ENCODE measurements around the gene HELZ.

DNA sequence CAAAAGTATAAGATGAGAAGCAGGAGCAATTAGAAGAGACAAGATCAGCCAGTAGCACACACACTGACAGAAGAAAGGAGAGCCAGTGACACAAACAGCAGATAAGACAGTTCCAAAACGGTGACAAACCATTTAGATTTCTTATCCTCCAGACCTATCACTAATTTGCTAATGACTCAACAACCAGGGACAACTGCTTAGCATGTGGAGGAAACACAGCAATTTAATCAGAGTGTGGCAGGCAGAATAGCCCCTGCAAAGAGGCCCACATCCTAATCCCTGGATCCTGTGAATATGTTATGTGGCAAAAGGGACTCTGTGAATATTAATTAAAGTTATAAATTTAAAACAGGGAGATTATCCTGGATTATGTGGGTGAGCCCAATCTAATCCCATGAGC, 119.6 kb downstream of the HELZ start:
- TF ChIP-seq, protein P1, sequence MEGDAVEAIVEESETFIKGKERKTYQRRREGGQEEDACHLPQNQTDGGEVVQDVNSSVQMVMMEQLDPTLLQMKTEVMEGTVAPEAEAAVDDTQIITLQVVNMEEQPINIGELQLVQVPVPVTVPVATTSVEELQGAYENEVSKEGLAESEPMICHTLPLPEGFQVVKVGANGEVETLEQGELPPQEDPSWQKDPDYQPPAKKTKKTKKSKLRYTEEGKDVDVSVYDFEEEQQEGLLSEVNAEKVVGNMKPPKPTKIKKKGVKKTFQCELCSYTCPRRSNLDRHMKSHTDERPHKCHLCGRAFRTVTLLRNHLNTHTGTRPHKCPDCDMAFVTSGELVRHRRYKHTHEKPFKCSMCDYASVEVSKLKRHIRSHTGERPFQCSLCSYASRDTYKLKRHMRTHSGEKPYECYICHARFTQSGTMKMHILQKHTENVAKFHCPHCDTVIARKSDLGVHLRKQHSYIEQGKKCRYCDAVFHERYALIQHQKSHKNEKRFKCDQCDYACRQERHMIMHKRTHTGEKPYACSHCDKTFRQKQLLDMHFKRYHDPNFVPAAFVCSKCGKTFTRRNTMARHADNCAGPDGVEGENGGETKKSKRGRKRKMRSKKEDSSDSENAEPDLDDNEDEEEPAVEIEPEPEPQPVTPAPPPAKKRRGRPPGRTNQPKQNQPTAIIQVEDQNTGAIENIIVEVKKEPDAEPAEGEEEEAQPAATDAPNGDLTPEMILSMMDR (conservative IDR thresholded peaks at IDR 0.05 in 1 of 2, IDR thresholded peaks at IDR 0.05 in 1 of 2; ENCODE audit: extremely low read depth in 1 of 2, insufficient read depth in 1 of 2, low read depth in 1 of 2, low read length in 2 of 2), result no peak
- TF ChIP-seq EZH2 (IDR thresholded peaks at IDR 0.05; ENCODE audit: borderline replicate concordance, low read length), result no peak

All from mammary epithelial cell (primary cell).